CD8-positive, alpha-beta memory T cell (primary cell): Measurements from ENCODE around the gene FAM89B. TPM values are rescaled to one million over a fixed set of nuclear protein-coding genes. Genes with fewer than 3 reads are reported as not detected.

ENCODE experiments used
- CTCF ChIA-PET: fragments of 350-600 bp; sonication (Branson Sonifier 250); formaldehyde crosslinking; loops from one replicate; lab custom pipeline; 2021; ENCODE audit warnings: antibody characterized with exemption; lab: Charles Lee
- POLR2A ChIA-PET: fragments of 350-600 bp; sonication (Branson Sonifier 250); formaldehyde crosslinking; loops from one replicate; lab custom pipeline; 2021; ENCODE audit warnings: antibody characterized with exemption; lab: Charles Lee
- DNase-seq, 5 donors: peaks; one replicate each; pipeline versions ENCODE4 v3.0.0 to v3.0.0-alpha.2; 2020 to 2022; ENCODE audit warnings: mixed read lengths in 1 of 5
- H3K27ac ChIP-seq: one replicate; pipeline ENCODE4 v1.7.0; 2013; ENCODE audit warnings: low read depth, mild to moderate bottlenecking, low read length, moderate library complexity
- H3K27me3 ChIP-seq: 2 replicates; pipeline ENCODE4 v1.7.0; 2013; ENCODE audit warnings: low read length, mild to moderate bottlenecking; ENCODE audit not compliant: insufficient read depth, poor library complexity, severe bottlenecking
- H3K36me3 ChIP-seq: 2 replicates; pipeline ENCODE4 v1.7.0; 2013; ENCODE audit warnings: mild to moderate bottlenecking, low read length, moderate library complexity; ENCODE audit not compliant: insufficient read depth
- H3K4me1 ChIP-seq: 2 replicates; pipeline ENCODE4 v1.7.0; 2013; ENCODE audit warnings: mild to moderate bottlenecking, low read length, moderate library complexity; ENCODE audit not compliant: insufficient read depth
- H3K4me3 ChIP-seq: 2 replicates; pipeline ENCODE4 v1.7.0; 2013; ENCODE audit warnings: mild to moderate bottlenecking, low read length
- H3K9me3 ChIP-seq: 2 replicates; pipeline ENCODE4 v1.7.0; 2013; ENCODE audit warnings: mild to moderate bottlenecking, low read length
- H3K27ac Mint-ChIP-seq, 8 donors: one replicate each; pipeline ENCODE4 v1.8.0; 2020 to 2021; ENCODE audit warnings: mixed read lengths in 8 of 8, mild to moderate bottlenecking in 6 of 8, inconsistent platforms in 3 of 8, moderate library complexity in 3 of 8
- H3K27me3 Mint-ChIP-seq, 2 donors: one replicate each; pipeline ENCODE4 v1.8.0; 2020 to 2021; ENCODE audit warnings: mixed read lengths in 2 of 2, mild to moderate bottlenecking in 1 of 2, moderate library complexity in 1 of 2
- H3K36me3 Mint-ChIP-seq, 3 donors: one replicate each; pipeline ENCODE4 v1.8.0; 2020 to 2021; ENCODE audit warnings: mixed read lengths in 3 of 3, inconsistent platforms in 1 of 3, mild to moderate bottlenecking in 1 of 3
- H3K4me1 Mint-ChIP-seq, 3 donors: one replicate each; pipeline ENCODE4 v1.8.0; 2020 to 2021; ENCODE audit warnings: mixed read lengths in 3 of 3, inconsistent platforms in 1 of 3, mild to moderate bottlenecking in 1 of 3
- H3K4me3 Mint-ChIP-seq, 7 donors: one replicate each; pipeline ENCODE4 v1.8.0; 2020 to 2021; ENCODE audit warnings: mixed read lengths in 7 of 7, mild to moderate bottlenecking in 6 of 7, moderate library complexity in 4 of 7, inconsistent platforms in 2 of 7
- H3K9me3 Mint-ChIP-seq, 5 donors: one replicate each; pipeline ENCODE4 v1.8.0; 2020 to 2022; ENCODE audit warnings: mixed read lengths in 5 of 5, mild to moderate bottlenecking in 3 of 5, moderate library complexity in 2 of 5, inconsistent platforms in 1 of 5
- polyA plus RNA-seq: library from polyadenylated mRNA; unstranded; fragments of 300-500 nt; fragmentation: Illumina TruSeq; gene quantifications from one replicate; pipeline ENCODE4 v1.2.3, GENCODE V29; 2021
- total RNA-seq, 2 experiments: library from RNA; stranded (reverse); gene quantifications; one replicate each; pipeline ENCODE4 v1.2.3, GENCODE V29; 2021

Gene FAM89B
- total and polyA plus RNA-seq, 3 experiments from 2014 or later = 30.8 to 138 (median 34.1) TPM

- no peaks in the 10 kb centered on the region for H3K9me3 Mint-ChIP-seq
- Histone ChIP-seq H3K27me3 (no peaks in the 10 kb centered on the region), H3K36me3 (peaks cover 21% of the 10 kb centered on the region), H3K9me3 (no peaks in the 10 kb centered on the region), H3K27ac (peak overlapping the region; percentile 76), H3K4me1 (peaks cover 57% of the 10 kb centered on the region), H3K4me3 (peak overlapping the region; percentile 75)
- ChIA-PET POLR2A (interaction anchor here (0.6 to 2.5 kb wide), 13 partner anchors 15 to 391 kb away, joined by 3 to 13 read pairs (median 3); partner anchors contain the start of genes FAM89B, MALAT1 and ZNRD2), CTCF (interaction anchor here (0.7 to 3.8 kb wide), 8 partner anchors 15 to 211 kb away, joined by 3 to 42 read pairs (median 4); partner anchors contain the start of gene CDC42EP2)
- H3K4me3 Mint-ChIP-seq = peak overlapping the region; percentile 81 to 91 (median 85)
- peak overlapping the region; percentile 16 to 89 (median 84) for H3K27ac Mint-ChIP-seq
- peak in 1 of 5 donors; percentile 25 for DNase-seq
- H3K36me3 Mint-ChIP-seq = peaks cover 0 to 27% (median 4%) of the 10 kb centered on the region in 3 donors
- H3K4me1 Mint-ChIP-seq = peaks cover 49 to 66% (median 51%) of the 10 kb centered on the region in 3 donors
- peaks cover 0 to 1% of the 10 kb centered on the region in 2 donors for H3K27me3 Mint-ChIP-seq
Observed at GRCh38 chr11:65525546-65526480, 46.5 kb upstream of the FAM89B start.

GRCh38 chr11:65526744-65527143 is 45.6 kb upstream of the FAM89B start:
- peaks cover 29% of the 10 kb centered on the region for H3K36me3 ChIP-seq
- Mint-ChIP-seq H3K9me3 (no peaks in the 10 kb centered on the region), H3K4me1 (peaks cover 48 to 64% (median 49%) of the 10 kb centered on the region in 3 donors), H3K36me3 (peaks cover 0 to 36% (median 8%) of the 10 kb centered on the region in 3 donors), H3K27ac (peak overlapping the region in 1 of 8 donors; percentile 87), H3K4me3 (peak overlapping the region in 6 of 7 donors; percentile 23 to 86 (median 80)), H3K27me3 (peaks cover 0 to 1% of the 10 kb centered on the region in 2 donors)
- no peak overlapping the region for H3K4me3 ChIP-seq
- H3K27me3 ChIP-seq = no peaks in the 10 kb centered on the region
- no peaks in the 10 kb centered on the region for H3K9me3 ChIP-seq
- no peak for DNase-seq
- POLR2A ChIA-PET = interaction anchor here (0.5 to 0.8 kb wide), 3 partner anchors 15 to 23 kb away, joined by 3 to 6 read pairs (median 3); no protein-coding TSS in a partner anchor
- CTCF ChIA-PET = interaction anchor here (2.3 to 3.8 kb wide), 3 partner anchors 10 to 66 kb away, joined by 7 to 42 read pairs (median 11); no protein-coding TSS in a partner anchor
- peaks cover 55% of the 10 kb centered on the region for H3K4me1 ChIP-seq
- no peak overlapping the region for H3K27ac ChIP-seq

- peak overlapping the region in 2 of 8 donors; percentile 2 to 50 for H3K27ac Mint-ChIP-seq
- H3K36me3 Mint-ChIP-seq = peaks cover 0 to 50% (median 10%) of the 10 kb centered on the region in 3 donors
- Histone ChIP-seq H3K4me3 (no peak overlapping the region), H3K27me3 (no peaks in the 10 kb centered on the region), H3K9me3 (no peaks in the 10 kb centered on the region), H3K4me1 (peaks cover 36% of the 10 kb centered on the region), H3K36me3 (peaks cover 36% of the 10 kb centered on the region), H3K27ac (no peak overlapping the region)
- DNase-seq = no peak
- H3K9me3 Mint-ChIP-seq = no peaks in the 10 kb centered on the region
- peaks cover 0 to 1% of the 10 kb centered on the region in 2 donors for H3K27me3 Mint-ChIP-seq
- ChIA-PET POLR2A (interaction anchor here (1.0 kb wide), 1 partner anchor 17 kb away, joined by 3 read pairs; no protein-coding TSS in a partner anchor), CTCF (interaction anchor here (0.9 to 2.3 kb wide), 2 partner anchors 8 to 11 kb away, joined by 3 to 7 read pairs; no protein-coding TSS in a partner anchor)
- peaks cover 28 to 43% (median 30%) of the 10 kb centered on the region in 3 donors for H3K4me1 Mint-ChIP-seq
- peak overlapping the region in 1 of 7 donors; percentile 10 for H3K4me3 Mint-ChIP-seq
Observed at GRCh38 chr11:65528819-65529350, 43.5 kb upstream of the FAM89B start.

- no peak for DNase-seq
- Histone ChIP-seq H3K27me3 (no peaks in the 10 kb centered on the region), H3K4me1 (peaks cover 29% of the 10 kb centered on the region), H3K9me3 (no peaks in the 10 kb centered on the region), H3K27ac (no peak overlapping the region), H3K36me3 (peaks cover 36% of the 10 kb centered on the region), H3K4me3 (no peak overlapping the region)
- ChIA-PET POLR2A (interaction anchor here (0.5 to 1.0 kb wide), 3 partner anchors 8 to 17 kb away, joined by 3 to 7 read pairs (median 3); no protein-coding TSS in a partner anchor), CTCF (interaction anchor here (0.9 kb wide), 1 partner anchor 10 kb away, joined by 3 read pairs; no protein-coding TSS in a partner anchor)
- H3K27ac Mint-ChIP-seq = peak overlapping the region in 7 of 8 donors; percentile 23 to 87 (median 60)
- peaks cover 20 to 35% (median 24%) of the 10 kb centered on the region in 3 donors for H3K4me1 Mint-ChIP-seq
- no peaks in the 10 kb centered on the region for H3K27me3 Mint-ChIP-seq
- peaks cover 0 to 55% (median 12%) of the 10 kb centered on the region in 3 donors for H3K36me3 Mint-ChIP-seq
- no peaks in the 10 kb centered on the region for H3K9me3 Mint-ChIP-seq
- peak overlapping the region in 1 of 7 donors; percentile 32 for H3K4me3 Mint-ChIP-seq
Observed at GRCh38 chr11:65529475-65530156, 42.7 kb upstream of the FAM89B start.

GRCh38 chr11:65530157-65530496 is 42.2 kb upstream of the FAM89B start:
- ChIA-PET CTCF (interaction anchor here (2.7 kb wide), 1 partner anchor 11 kb away, joined by 11 read pairs; no protein-coding TSS in a partner anchor), POLR2A (interaction anchor here (0.6 kb wide), 1 partner anchor 17 kb away, joined by 3 read pairs; no protein-coding TSS in a partner anchor)
- H3K4me1 ChIP-seq = peaks cover 29% of the 10 kb centered on the region
- Mint-ChIP-seq H3K36me3 (peaks cover 0 to 58% (median 14%) of the 10 kb centered on the region in 3 donors), H3K4me3 (peak overlapping the region in 1 of 7 donors; percentile 32), H3K27me3 (no peaks in the 10 kb centered on the region), H3K27ac (peak overlapping the region in 7 of 8 donors; percentile 23 to 87 (median 52)), H3K4me1 (peaks cover 20 to 35% (median 24%) of the 10 kb centered on the region in 3 donors), H3K9me3 (no peaks in the 10 kb centered on the region)
- H3K27ac ChIP-seq = no peak overlapping the region
- H3K4me3 ChIP-seq = no peak overlapping the region
- H3K36me3 ChIP-seq = peaks cover 36% of the 10 kb centered on the region
- no peaks in the 10 kb centered on the region for H3K27me3 ChIP-seq
- DNase-seq = peak in 1 of 5 donors; percentile 45
- no peaks in the 10 kb centered on the region for H3K9me3 ChIP-seq

GRCh38 chr11:65532388-65533064 is 39.8 kb upstream of the FAM89B start:
- H3K27me3 Mint-ChIP-seq = no peaks in the 10 kb centered on the region
- H3K36me3 Mint-ChIP-seq = peaks cover 0 to 68% (median 14%) of the 10 kb centered on the region in 3 donors
- H3K4me3 Mint-ChIP-seq = no peak overlapping the region
- ChIA-PET CTCF (interaction anchor here (2.7 kb wide), 1 partner anchor 8 kb away, joined by 11 read pairs; no protein-coding TSS in a partner anchor), POLR2A (interaction anchor here (0.6 kb wide), 1 partner anchor 283 kb away, joined by 5 read pairs; no protein-coding TSS in a partner anchor)
- Histone ChIP-seq H3K27ac (no peak overlapping the region), H3K4me3 (no peak overlapping the region), H3K4me1 (peaks cover 13% of the 10 kb centered on the region), H3K36me3 (peaks cover 27% of the 10 kb centered on the region), H3K9me3 (no peaks in the 10 kb centered on the region), H3K27me3 (no peaks in the 10 kb centered on the region)
- H3K27ac Mint-ChIP-seq = no peak overlapping the region
- no peaks in the 10 kb centered on the region for H3K9me3 Mint-ChIP-seq
- peaks cover 10 to 16% (median 14%) of the 10 kb centered on the region in 3 donors for H3K4me1 Mint-ChIP-seq
- no peak for DNase-seq
